OCI-LY7 (cell line): ENCODE data around the gene ZNF778. TPM values are rescaled to one million over a fixed set of nuclear protein-coding genes. Genes with fewer than 3 reads are reported as not detected.

Experiments
- BruUV-seq: library from RNA; stranded (reverse); fragments of 400-500 nt; replicated peaks from 2 replicates; lab custom pipeline; 2021; lab: Mats Ljungman, UMichigan
- CTCF ChIA-PET: fragments of 300-600 bp; sonication (Branson Sonifier 250); formaldehyde crosslinking; loops from one replicate; lab custom pipeline; 2022; ENCODE audit warnings: antibody characterized with exemption; ENCODE audit not compliant: unreplicated experiment; lab: Charles Lee
- POLR2A ChIA-PET: fragments of 300-600 bp; sonication (Branson Sonifier 250); formaldehyde crosslinking; loops from one replicate; lab custom pipeline; 2022; ENCODE audit warnings: antibody characterized with exemption; lab: Charles Lee
- DNase-seq: peaks from one replicate; pipeline ENCODE4 v3.0.0-alpha.2; 2015; ENCODE audit warnings: low spot score
- H2AFZ ChIP-seq: fragments of 200-600 bp; sonication (generic), shearing (Covaris generic); 2 replicates; pipeline ENCODE4 v1.6.1; 2014; ENCODE audit warnings: mild to moderate bottlenecking, antibody characterized with exemption, low read length, moderate library complexity
- H3K27ac ChIP-seq: fragments of 200-600 bp; sonication (generic); 2 replicates; pipeline ENCODE4 v1.5.1; 2014; ENCODE audit warnings: mixed run types, low read depth, mild to moderate bottlenecking, moderate library complexity, low read length, inconsistent platforms; ENCODE audit not compliant: poor library complexity, severe bottlenecking
- H3K36me3 ChIP-seq: fragments of 200-600 bp; sonication (generic); 2 replicates; pipeline ENCODE4 v1.6.1; 2014; ENCODE audit warnings: mild to moderate bottlenecking, antibody characterized with exemption, low read length, moderate library complexity, mixed read lengths; ENCODE audit not compliant: insufficient read depth
- H3K4me1 ChIP-seq: fragments of 200-600 bp; sonication (generic); 2 replicates; pipeline ENCODE4 v1.5.1; 2014; ENCODE audit warnings: mild to moderate bottlenecking, low read length; ENCODE audit not compliant: insufficient read depth, poor library complexity, severe bottlenecking
- H3K4me2 ChIP-seq: fragments of 200-600 bp; sonication (generic); 2 replicates; pipeline ENCODE4 v1.6.1; 2014; ENCODE audit warnings: mild to moderate bottlenecking, low read length
- H3K4me3 ChIP-seq: fragments of 200-600 bp; sonication (generic); 2 replicates; pipeline ENCODE4 v1.5.1; 2014; ENCODE audit warnings: mild to moderate bottlenecking, low read depth, low read length; ENCODE audit not compliant: poor library complexity, severe bottlenecking
- H3K79me2 ChIP-seq: fragments of 200-600 bp; sonication (generic); 2 replicates; pipeline ENCODE4 v1.6.1; 2016; ENCODE audit warnings: low read depth, mild to moderate bottlenecking, low read length, moderate library complexity, mixed read lengths; ENCODE audit not compliant: insufficient read depth
- H3K9me2 ChIP-seq: fragments of 200-600 bp; sonication (generic); 2 replicates; pipeline ENCODE4 v1.6.1; 2016; ENCODE audit warnings: mild to moderate bottlenecking, low read length, mixed read lengths; ENCODE audit not compliant: insufficient read depth
- H3K9me3 ChIP-seq: fragments of 200-600 bp; sonication (generic); 2 replicates; pipeline ENCODE4 v1.6.1; 2014; ENCODE audit warnings: mild to moderate bottlenecking, mixed run types, low read length, mixed read lengths
- H4K20me1 ChIP-seq: fragments of 200-600 bp; sonication (generic); 2 replicates; pipeline ENCODE4 v1.6.1; 2014; ENCODE audit warnings: mild to moderate bottlenecking, antibody characterized with exemption, low read length, moderate library complexity, mixed read lengths; ENCODE audit not compliant: insufficient read depth
- CTCF ChIP-seq: fragments of 200-600 bp; sonication (generic); conservative IDR thresholded peaks from 2 replicates; pipeline ENCODE4 v1.5.1; 2014; ENCODE audit warnings: mild to moderate bottlenecking, antibody characterized with exemption, low read length, moderate library complexity, mixed read lengths
- EZH2phosphoT487 ChIP-seq: fragments of 200-600 bp; sonication (generic); IDR thresholded peaks from 2 replicates; pipeline ENCODE4 v1.6.1; 2018; ENCODE audit warnings: low read depth, borderline replicate concordance, mild to moderate bottlenecking, mixed run types, antibody characterized with exemption, low read length, moderate library complexity, mixed read lengths
- intact Hi-C: fragments of 100-400 bp; cut with micrococcal nuclease; formaldehyde crosslinking; loops from one replicate; pipeline ENCODE4 v1.10.0; 2022; ENCODE audit not compliant: unreplicated experiment
- total RNA-seq, 2 experiments: library from RNA; depleted of rRNA in 1 of 2; stranded (reverse); fragments of >200 nt in 1 of 2; shearing (Covaris generic) in 1 of 2; gene quantifications; 2 replicates each; pipeline ENCODE4 v1.2.3, GENCODE V29; 2014 to 2022

The ZNF778 gene
- total RNA-seq, 2 experiments from 2014 or later, result 9.4 to 9.9 TPM

- TF ChIP-seq CTCF (no peak), EZH2phosphoT487 (no peak)
- Histone ChIP-seq H2AFZ (no peak overlapping the region), H3K36me3 (peaks cover 33% of the 10 kb centered on the region; the same call in 1 of the 2 replicates), H3K27ac (no peak overlapping the region), H4K20me1 (no peaks in the 10 kb centered on the region; the same call in 1 of the 2 replicates), H3K9me2 (no peaks in the 10 kb centered on the region), H3K9me3 (no peaks in the 10 kb centered on the region), H3K79me2 (peaks cover 10% of the 10 kb centered on the region; the same call in 1 of the 2 replicates), H3K4me3 (no peak overlapping the region), H3K4me1 (peaks cover 4% of the 10 kb centered on the region), H3K4me2 (no peak overlapping the region)
- POLR2A ChIA-PET, result no interaction called here
- intact Hi-C loops, result no loop called here
- CTCF ChIA-PET, result no interaction called here
- BruUV-seq, result no TSS peak
- DNase-seq, result no peak
Observed at GRCh38 chr16:89221604-89222003, 4.1 kb downstream of the ZNF778 start.

- no peak for TF ChIP-seq EZH2phosphoT487
- TF ChIP-seq CTCF, result no peak
- DNase-seq, result no peak
- H3K36me3 ChIP-seq, result peaks cover 46% of the 10 kb centered on the region
- H3K79me2 ChIP-seq, result peaks cover 4% of the 10 kb centered on the region; the same call in 1 of the 2 replicates
- H3K9me2 ChIP-seq, result no peaks in the 10 kb centered on the region
- H4K20me1 ChIP-seq, result no peaks in the 10 kb centered on the region
- ChIA-PET POLR2A (no interaction called here), CTCF (no interaction called here)
- intact Hi-C loops, result no loop called here
- no peak overlapping the region for H3K4me2 ChIP-seq
- H3K9me3 ChIP-seq, result no peaks in the 10 kb centered on the region
- no peak overlapping the region for H2AFZ ChIP-seq
- H3K4me1 ChIP-seq, result no peaks in the 10 kb centered on the region
- BruUV-seq, result no TSS peak
- H3K27ac ChIP-seq, result no peak overlapping the region
- H3K4me3 ChIP-seq, result no peak overlapping the region
Observed at GRCh38 chr16:89222931-89223330, 5.4 kb downstream of the ZNF778 start.

GRCh38 chr16:89224665-89225064, 7.2 kb downstream of the ZNF778 start:
- ChIA-PET POLR2A (interaction anchor here (0.5 kb wide), 1 partner anchor 643 kb away, joined by 3 read pairs; no protein-coding TSS in a partner anchor), CTCF (no interaction called here)
- no peaks in the 10 kb centered on the region for H3K9me3 ChIP-seq
- H3K79me2 ChIP-seq, result no peaks in the 10 kb centered on the region
- TF ChIP-seq EZH2phosphoT487, result no peak
- no peak for TF ChIP-seq CTCF
- DNase-seq, result no peak
- no peak overlapping the region for H3K4me2 ChIP-seq
- no peak overlapping the region for H3K27ac ChIP-seq
- no peaks in the 10 kb centered on the region for H3K4me1 ChIP-seq
- intact Hi-C loops, result no loop called here
- no peaks in the 10 kb centered on the region for H3K9me2 ChIP-seq
- H3K36me3 ChIP-seq, result peaks cover 58% of the 10 kb centered on the region
- BruUV-seq, result no TSS peak
- H4K20me1 ChIP-seq, result no peaks in the 10 kb centered on the region
- H3K4me3 ChIP-seq, result no peak overlapping the region
- no peak overlapping the region for H2AFZ ChIP-seq
